Astrocyte (in vitro differentiated cells and primary cell): ENCODE data around the gene ZNF488. TPM values are rescaled to one million over a fixed set of nuclear protein-coding genes. Genes with fewer than 3 reads are reported as not detected.
"Not testable (repeated sequence)": the region's sequence is repeated elsewhere in the genome, so short reads cannot be mapped to it uniquely, and the experiment has no call there.

Experiments used
- DNase-seq: peaks from one replicate; pipeline ENCODE4 v3.0.0-alpha.2; 2010; ENCODE audit warnings: low read depth
- FAIRE-seq: peaks from 2 replicates; lab custom pipeline; 2011; peaks lifted over from hg19 to GRCh38; lab: Jason Lieb, UNC
- H2AFZ ChIP-seq: 2 replicates; pipeline ENCODE4 v1.6.0; 2012; ENCODE audit warnings: low read depth, low read length, inconsistent platforms
- H3K27ac ChIP-seq: 2 replicates; pipeline ENCODE4 v1.5.1; 2011; ENCODE audit warnings: low read depth, low read length, inconsistent platforms
- H3K27me3 ChIP-seq: 2 replicates; pipeline ENCODE4 v1.6.0; 2011; ENCODE audit warnings: low read length, inconsistent platforms; ENCODE audit not compliant: insufficient read depth
- H3K36me3 ChIP-seq: 2 replicates; pipeline ENCODE4 v1.5.1; 2011; ENCODE audit warnings: low read length, inconsistent platforms; ENCODE audit not compliant: insufficient read depth
- H3K4me1 ChIP-seq: 2 replicates; pipeline ENCODE4 v1.5.1; 2011; ENCODE audit warnings: low read length, inconsistent platforms; ENCODE audit not compliant: insufficient read depth
- H3K4me2 ChIP-seq: 2 replicates; pipeline ENCODE4 v1.6.0; 2012; ENCODE audit warnings: low read length, inconsistent platforms
- H3K4me3 ChIP-seq: 2 replicates; pipeline ENCODE4 v1.5.1; 2011; ENCODE audit warnings: low read depth, mild to moderate bottlenecking, low read length, inconsistent platforms; ENCODE audit not compliant: insufficient read depth
- H3K79me2 ChIP-seq: 2 replicates; pipeline ENCODE4 v1.6.0; 2012; ENCODE audit warnings: mild to moderate bottlenecking, low read length, inconsistent platforms; ENCODE audit not compliant: insufficient read depth
- H3K9ac ChIP-seq: 2 replicates; pipeline ENCODE4 v1.6.0; 2012; ENCODE audit warnings: mild to moderate bottlenecking, low read length, inconsistent platforms
- H3K9me3 ChIP-seq: 2 replicates; pipeline ENCODE4 v1.5.1; 2012; ENCODE audit warnings: low read depth, mild to moderate bottlenecking, low read length, inconsistent platforms; ENCODE audit not compliant: insufficient read depth
- H4K20me1 ChIP-seq: 2 replicates; pipeline ENCODE4 v1.6.0; 2012; ENCODE audit warnings: low read length, inconsistent platforms; ENCODE audit not compliant: insufficient read depth
- H3K27ac Mint-ChIP-seq: one replicate; pipeline ENCODE4 v1.8.0; 2021; ENCODE audit warnings: mild to moderate bottlenecking, mixed read lengths; ENCODE audit not compliant: unreplicated experiment
- H3K27me3 Mint-ChIP-seq: one replicate; pipeline ENCODE4 v1.8.0; 2021; ENCODE audit warnings: low read depth, mixed read lengths; ENCODE audit not compliant: unreplicated experiment
- H3K36me3 Mint-ChIP-seq: one replicate; pipeline ENCODE4 v1.8.0; 2021; ENCODE audit warnings: low read depth, mixed read lengths; ENCODE audit not compliant: unreplicated experiment
- H3K4me1 Mint-ChIP-seq: one replicate; pipeline ENCODE4 v1.8.0; 2021; ENCODE audit warnings: low read depth, mixed read lengths; ENCODE audit not compliant: unreplicated experiment
- H3K4me3 Mint-ChIP-seq: one replicate; pipeline ENCODE4 v1.8.0; 2021; ENCODE audit warnings: mild to moderate bottlenecking, moderate library complexity, mixed read lengths; ENCODE audit not compliant: unreplicated experiment
- H3K9me3 Mint-ChIP-seq: one replicate; pipeline ENCODE4 v1.8.0; 2021; ENCODE audit warnings: mild to moderate bottlenecking, mixed read lengths; ENCODE audit not compliant: unreplicated experiment
- CTCF ChIP-seq: IDR thresholded peaks from 2 replicates; pipeline ENCODE4 v1.5.1; 2011; ENCODE audit warnings: low read depth, mild to moderate bottlenecking, inconsistent platforms, low read length, moderate library complexity; ENCODE audit not compliant: insufficient read depth
- EZH2 ChIP-seq: IDR thresholded peaks from 2 replicates; pipeline ENCODE4 v1.6.1; 2012; ENCODE audit warnings: mild to moderate bottlenecking, low read length, inconsistent platforms; ENCODE audit not compliant: insufficient read depth
- total RNA-seq: library from RNA; stranded (reverse); gene quantifications from 2 replicates; pipeline ENCODE4 v1.2.1, GENCODE V29; 2021

The ZNF488 gene
- total RNA-seq, 1 donor from 2014 or later: 1.4 TPM

- no peak for DNase-seq
- H3K9ac ChIP-seq: no peak overlapping the region
- peaks cover 23% of the 10 kb centered on the region for H3K27me3 ChIP-seq
- H3K36me3 ChIP-seq: no peaks in the 10 kb centered on the region
- peaks cover 1% of the 10 kb centered on the region for H3K9me3 Mint-ChIP-seq
- no peak overlapping the region for H3K4me3 Mint-ChIP-seq
- no peaks in the 10 kb centered on the region for H4K20me1 ChIP-seq
- H3K27ac Mint-ChIP-seq: no peak overlapping the region
- H3K36me3 Mint-ChIP-seq: no peaks in the 10 kb centered on the region
- H3K4me1 Mint-ChIP-seq: no peaks in the 10 kb centered on the region
- peaks cover 8% of the 10 kb centered on the region for H3K4me1 ChIP-seq
- H2AFZ ChIP-seq: no peak overlapping the region
- H3K4me3 ChIP-seq: no peak overlapping the region
- H3K9me3 ChIP-seq: no peaks in the 10 kb centered on the region
- H3K27me3 Mint-ChIP-seq: peaks cover 7% of the 10 kb centered on the region
- no peaks in the 10 kb centered on the region for H3K79me2 ChIP-seq
- no peak overlapping the region for H3K4me2 ChIP-seq
- FAIRE-seq: no peak
- TF ChIP-seq CTCF (no peak), EZH2 (no peak)
- no peak overlapping the region for H3K27ac ChIP-seq
Observed at GRCh38 chr10:47418321-47418720, 34.2 kb upstream of the ZNF488 start.

GRCh38 chr10:47416305-47417218, 32.5 kb upstream of the ZNF488 start:
- H2AFZ ChIP-seq, FAIRE-seq, H3K4me1 ChIP-seq, H3K27ac Mint-ChIP-seq, H3K4me1 Mint-ChIP-seq, H3K36me3 ChIP-seq, H3K4me2 ChIP-seq, H4K20me1 ChIP-seq, H3K9me3 ChIP-seq, H3K4me3 Mint-ChIP-seq, H3K36me3 Mint-ChIP-seq, H3K9ac ChIP-seq, H3K27ac ChIP-seq, H3K27me3 Mint-ChIP-seq, H3K79me2 ChIP-seq, H3K4me3 ChIP-seq, H3K9me3 Mint-ChIP-seq: not testable (repeated sequence)
- peak; percentile 14 for DNase-seq
- H3K27me3 ChIP-seq: peaks cover 12% of the 10 kb centered on the region

DNA sequence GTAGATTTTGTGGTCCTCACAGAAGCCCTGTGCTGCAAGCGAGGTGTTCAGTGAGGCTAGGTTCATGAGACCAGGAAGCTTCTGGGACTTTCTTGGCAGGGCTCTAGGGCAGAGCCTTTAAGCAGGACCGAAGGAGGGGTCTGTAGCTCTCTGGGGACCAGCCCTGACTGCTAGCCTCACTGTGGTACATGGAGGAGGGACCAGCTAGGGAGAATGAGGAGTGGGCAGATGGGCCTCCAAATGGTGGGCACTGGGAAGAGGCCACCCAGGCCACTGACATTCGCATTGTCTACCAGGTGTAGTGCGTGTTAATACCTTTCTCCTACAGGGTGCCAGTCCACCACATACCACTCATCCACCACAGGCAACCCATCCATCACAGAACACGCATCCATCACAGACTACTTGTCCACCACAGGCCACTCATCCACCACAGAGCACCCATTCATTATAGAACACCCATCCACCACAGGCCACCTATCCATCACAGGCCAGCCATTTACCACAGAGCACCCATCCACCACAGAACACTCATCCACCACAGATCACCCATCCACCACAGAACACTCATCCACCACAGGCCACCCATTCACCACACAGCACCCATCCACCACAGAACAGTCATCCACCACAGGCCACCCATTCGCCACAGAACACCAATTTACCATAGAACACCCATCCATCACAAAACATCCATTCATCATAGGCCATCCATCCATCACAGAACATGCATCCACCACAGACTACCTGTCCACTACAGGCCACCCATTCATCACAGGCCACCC, 31.6 kb upstream of the ZNF488 start:
- Mint-ChIP-seq H3K36me3 (no peaks in the 10 kb centered on the region), H3K27me3 (peaks cover 7% of the 10 kb centered on the region), H3K4me1 (no peaks in the 10 kb centered on the region), H3K27ac (no peak overlapping the region), H3K9me3 (peaks cover 1% of the 10 kb centered on the region), H3K4me3 (no peak overlapping the region)
- no peaks in the 10 kb centered on the region for H3K9me3 ChIP-seq
- FAIRE-seq (no peak), DNase-seq (peak; percentile 33)
- H2AFZ ChIP-seq: no peak overlapping the region
- no peaks in the 10 kb centered on the region for H4K20me1 ChIP-seq
- H3K27ac ChIP-seq: no peak overlapping the region
- H3K4me3 ChIP-seq: no peak overlapping the region
- H3K4me1 ChIP-seq: peaks cover 3% of the 10 kb centered on the region
- TF ChIP-seq CTCF (no peak), EZH2 (no peak)
- no peaks in the 10 kb centered on the region for H3K79me2 ChIP-seq
- H3K9ac ChIP-seq: no peak overlapping the region
- no peak overlapping the region for H3K4me2 ChIP-seq
- H3K27me3 ChIP-seq: peaks cover 15% of the 10 kb centered on the region
- H3K36me3 ChIP-seq: no peaks in the 10 kb centered on the region
